Nephron (organoid): ENCODE results near the gene GALNT9.
A peak's percentile ranks its signal among the peaks of the same experiment; 100 is the strongest.

Experiments
- H3K27ac Mint-ChIP-seq, 3 experiments: 2 replicates each; pipeline ENCODE4 v1.8.0; 2020; ENCODE audit warnings: mixed read lengths in 3 of 3, mild to moderate bottlenecking in 2 of 3, moderate library complexity in 1 of 3
- H3K27me3 Mint-ChIP-seq: 2 replicates; pipeline ENCODE4 v1.8.0; 2021; ENCODE audit warnings: low read depth, mild to moderate bottlenecking, moderate library complexity, mixed read lengths
- H3K36me3 Mint-ChIP-seq: 2 replicates; pipeline ENCODE4 v1.8.0; 2020; ENCODE audit warnings: low read depth, mixed read lengths
- H3K4me1 Mint-ChIP-seq: 2 replicates; pipeline ENCODE4 v1.8.0; 2020; ENCODE audit warnings: mixed read lengths
- H3K4me3 Mint-ChIP-seq, 3 experiments: 2 replicates each; pipeline ENCODE4 v1.8.0; 2020; ENCODE audit warnings: mild to moderate bottlenecking in 3 of 3, mixed read lengths in 3 of 3, moderate library complexity in 2 of 3
- H3K9me3 Mint-ChIP-seq: 2 replicates; pipeline ENCODE4 v1.8.0; 2020; ENCODE audit warnings: mixed read lengths
- CTCF ChIP-seq, 3 experiments: fragments of 200-600 bp; sonication (generic); IDR thresholded peaks; one replicate each; pipeline ENCODE4 v1.5.0; 2021; ENCODE audit warnings: antibody characterized with exemption in 3 of 3; ENCODE audit not compliant: unreplicated experiment in 3 of 3

The GALNT9 gene

DNA sequence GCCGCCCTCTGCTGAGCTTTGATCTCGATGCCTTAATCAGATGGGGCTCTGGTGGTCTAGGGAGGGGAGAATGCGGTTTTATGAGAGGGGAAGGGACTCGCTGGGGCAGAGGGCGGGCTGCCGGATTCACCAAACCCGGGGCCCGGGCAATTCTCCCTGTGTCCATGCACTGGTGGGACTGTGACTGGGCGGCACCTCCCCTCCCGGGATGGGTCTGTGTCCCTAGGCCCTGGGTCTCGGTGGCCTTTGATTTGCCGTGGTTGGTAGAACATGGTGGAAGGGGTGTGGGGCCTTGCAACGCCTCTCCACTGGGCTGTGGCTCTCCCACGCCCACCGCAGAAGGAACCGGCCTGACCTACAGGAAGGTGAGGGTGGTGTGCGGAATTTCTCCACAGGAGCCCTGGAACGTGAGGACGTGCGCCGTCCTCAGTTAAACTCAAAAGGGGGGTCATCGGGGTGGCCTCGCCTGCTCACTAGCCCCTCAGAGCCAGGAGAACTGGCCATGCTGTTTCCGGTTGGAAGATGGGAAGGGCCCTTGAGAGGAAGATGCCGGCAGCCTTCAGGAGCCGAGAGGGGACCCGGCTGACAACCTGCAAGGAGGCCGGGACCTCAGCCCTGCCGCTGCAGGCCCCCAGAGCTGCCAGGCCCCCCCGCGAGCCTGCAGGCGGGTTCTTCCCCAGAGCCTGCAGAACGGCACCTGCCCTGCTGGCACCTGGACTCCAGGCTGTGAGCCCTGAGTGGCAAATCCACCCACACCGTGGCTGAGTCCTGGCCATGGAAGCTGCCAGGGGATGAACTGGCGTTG, 141.5 kb downstream of the GALNT9 start:
- peaks cover 4% of the 10 kb centered on the region for H3K4me1 Mint-ChIP-seq
- no peaks in the 10 kb centered on the region for H3K36me3 Mint-ChIP-seq
- TF ChIP-seq CTCF (IDR thresholded peaks at IDR 0.05; ENCODE audit: unreplicated experiment in 3 of 3), result no peak
- H3K4me3 Mint-ChIP-seq, result peak overlapping the region; percentile 41 to 66 (median 54)
- H3K27me3 Mint-ChIP-seq, result peaks cover 66% of the 10 kb centered on the region
- no peaks in the 10 kb centered on the region for H3K9me3 Mint-ChIP-seq
- no peak overlapping the region for H3K27ac Mint-ChIP-seq

DNA sequence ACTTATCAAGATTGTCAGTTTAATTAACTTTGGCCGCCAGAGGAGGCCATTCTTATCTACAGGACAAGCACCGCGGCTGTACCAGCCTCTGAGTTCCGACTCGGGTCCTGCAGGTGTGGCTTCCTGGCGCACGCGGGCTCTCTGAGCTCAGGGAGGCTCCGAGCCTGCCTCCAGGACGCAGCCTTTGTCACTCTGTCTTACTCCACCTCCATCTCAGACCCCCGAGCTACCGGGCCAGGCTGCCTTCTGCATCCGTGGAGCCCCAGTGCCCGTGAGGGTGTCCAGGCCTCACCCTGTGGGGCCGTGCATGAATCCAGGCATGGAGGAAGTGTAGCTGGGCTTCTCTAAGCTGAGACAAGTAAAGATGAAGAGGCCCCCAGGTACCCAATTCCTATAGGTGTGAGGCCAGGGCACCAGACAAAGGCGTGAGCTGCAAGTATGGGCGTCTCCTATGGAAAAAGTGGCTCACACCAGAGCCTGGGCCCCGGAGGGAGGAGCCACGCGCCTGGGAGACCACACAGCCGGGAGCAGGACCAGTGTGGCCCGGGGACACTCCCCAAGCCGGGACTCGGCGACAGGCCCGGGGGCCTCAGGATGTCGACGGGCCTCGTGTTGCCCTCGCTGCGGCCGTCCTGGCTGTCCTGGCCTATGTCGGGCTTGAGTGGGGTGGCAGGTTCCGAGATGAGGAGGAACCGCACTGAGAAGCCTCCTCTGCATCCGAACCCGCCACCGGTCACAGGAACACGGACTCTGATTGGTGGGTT, 142.3 kb downstream of the GALNT9 start:
- no peaks in the 10 kb centered on the region for H3K36me3 Mint-ChIP-seq
- peaks cover 4% of the 10 kb centered on the region for H3K4me1 Mint-ChIP-seq

DNA sequence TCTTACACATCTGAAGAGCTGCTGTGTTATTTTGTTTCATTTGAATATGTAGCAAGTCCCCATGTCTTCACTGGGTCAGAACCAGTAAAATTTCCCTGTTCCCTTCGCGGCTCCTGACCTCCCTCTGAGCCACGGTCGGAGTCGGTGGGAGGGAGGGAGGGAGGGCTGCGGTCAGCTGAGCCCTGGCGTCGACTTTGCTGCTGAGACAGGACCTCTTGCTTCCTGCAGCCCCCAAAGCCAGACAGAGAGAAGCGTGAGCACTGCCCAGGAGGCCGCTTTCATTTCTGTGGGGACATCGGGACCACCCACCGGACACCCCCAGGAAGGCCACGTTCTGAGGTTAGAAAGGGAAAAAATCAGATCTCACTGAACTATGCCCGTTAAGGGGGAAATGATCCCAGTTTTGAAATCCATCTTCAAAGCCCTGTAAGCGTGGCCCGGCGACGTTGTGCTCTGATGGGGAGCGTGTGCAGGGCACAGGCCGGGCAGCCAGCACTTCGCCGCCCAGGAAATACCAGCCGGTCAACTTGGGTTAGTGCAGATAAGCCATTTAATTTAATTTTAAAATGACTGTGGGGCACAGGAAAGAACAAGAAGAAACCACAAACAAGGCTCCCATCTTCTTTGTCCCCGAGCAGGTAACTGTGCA, 143.1 kb downstream of the GALNT9 start:
- Mint-ChIP-seq H3K36me3 (no peaks in the 10 kb centered on the region), H3K4me1 (peaks cover 4% of the 10 kb centered on the region), H3K27me3 (peaks cover 68% of the 10 kb centered on the region), H3K9me3 (peaks cover under 1% of the 10 kb centered on the region), H3K4me3 (no peak overlapping the region), H3K27ac (peak overlapping the region in 1 of 3 experiments; percentile 11)
- no peak for TF ChIP-seq CTCF (IDR thresholded peaks at IDR 0.05; ENCODE audit: unreplicated experiment in 3 of 3)

More for the DNA sequence above, 142.3 kb downstream of the GALNT9 start:
- Mint-ChIP-seq H3K27me3 (peaks cover 68% of the 10 kb centered on the region), H3K4me3 (peak overlapping the region in 2 of 3 experiments; percentile 20 to 26), H3K27ac (no peak overlapping the region), H3K9me3 (no peaks in the 10 kb centered on the region)
- TF ChIP-seq CTCF (IDR thresholded peaks at IDR 0.05; ENCODE audit: unreplicated experiment in 3 of 3), result no peak

- Mint-ChIP-seq H3K27ac (peak overlapping the region in 1 of 3 experiments; percentile 11), H3K4me1 (peaks cover 4% of the 10 kb centered on the region), H3K4me3 (no peak overlapping the region), H3K36me3 (no peaks in the 10 kb centered on the region), H3K27me3 (peaks cover 61% of the 10 kb centered on the region), H3K9me3 (peaks cover 2% of the 10 kb centered on the region)
- no peak for TF ChIP-seq CTCF (IDR thresholded peaks at IDR 0.05; ENCODE audit: unreplicated experiment in 3 of 3)
Measured at GRCh38 chr12:132185705-132186104, 143.7 kb downstream of the GALNT9 start.

DNA sequence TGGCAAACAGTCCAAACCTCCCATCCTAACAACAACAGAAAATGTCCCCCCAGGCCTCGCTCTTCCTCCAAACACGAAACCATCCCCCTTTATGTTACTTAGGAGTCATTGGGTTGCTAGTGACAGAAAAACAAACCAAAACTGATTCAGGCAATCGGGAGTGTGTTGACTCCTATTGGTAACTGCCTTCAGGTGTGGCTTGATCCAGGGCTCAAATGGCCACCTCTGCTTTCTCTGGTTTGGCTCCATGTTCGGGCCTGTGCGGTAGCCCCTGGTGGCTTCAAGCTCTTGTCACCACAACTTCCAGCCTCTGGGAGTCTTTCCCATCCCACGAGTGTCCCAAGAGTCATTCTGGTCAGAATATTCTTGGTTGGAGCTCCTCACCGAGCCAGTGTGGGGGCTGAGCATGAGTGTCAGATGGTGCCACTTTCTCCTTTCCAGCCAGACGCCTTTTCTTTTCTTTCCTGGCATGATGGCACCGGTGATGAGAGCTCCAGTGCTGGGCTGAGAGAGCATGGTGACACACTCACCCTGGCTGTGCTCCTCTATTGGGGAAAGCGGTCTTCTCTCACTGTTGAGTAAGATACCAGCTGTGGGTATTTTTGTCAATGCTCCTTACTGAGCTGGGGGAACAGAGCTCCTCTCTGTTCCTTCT, 146.6 kb downstream of the GALNT9 start:
- Mint-ChIP-seq H3K9me3 (peaks cover 2% of the 10 kb centered on the region), H3K27me3 (peaks cover 77% of the 10 kb centered on the region), H3K4me3 (no peak overlapping the region)

More for the DNA sequence above, 146.6 kb downstream of the GALNT9 start:
- no peak overlapping the region for H3K27ac Mint-ChIP-seq
- no peak for TF ChIP-seq CTCF (IDR thresholded peaks at IDR 0.05; ENCODE audit: unreplicated experiment in 3 of 3)
- H3K4me1 Mint-ChIP-seq, result peaks cover 15% of the 10 kb centered on the region
- H3K36me3 Mint-ChIP-seq, result no peaks in the 10 kb centered on the region
